Measurements from ENCODE around the gene PNKP. TPM values are rescaled to one million over a fixed set of nuclear protein-coding genes. Genes with fewer than 3 reads are reported as not detected.

Gene PNKP
- total and polyA plus RNA-seq, 2 of the 8 experiments (the other 6 are each of a cell fraction or from before 2014, with no cell fraction given), result 45.8 to 105 TPM

DNA sequence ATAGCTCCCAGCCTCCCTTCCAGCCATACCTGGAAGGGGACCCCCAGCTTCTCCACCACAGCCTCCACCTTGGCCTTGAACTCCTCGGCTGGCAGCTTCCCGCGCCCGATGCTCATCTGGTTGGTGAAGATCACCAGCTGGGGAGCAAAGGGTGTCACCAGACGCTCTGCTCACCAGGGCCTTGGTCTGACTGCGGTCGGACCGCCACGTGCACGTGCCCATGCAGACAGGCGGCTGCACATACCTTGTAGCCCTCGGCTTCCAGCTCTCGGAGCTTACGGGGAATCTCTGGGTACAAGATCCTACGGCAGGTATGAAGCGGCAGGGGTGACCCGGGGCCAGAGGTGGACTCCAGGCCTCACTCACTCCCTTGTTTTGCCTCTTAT lies 3.4 kb downstream of the PNKP start:
- peaks cover 12% of the 10 kb centered on the region for H3K79me1 ChIP-seq (ENCODE audit: low read depth, low read length)

More for the DNA sequence above, 3.4 kb downstream of the PNKP start:
- Histone ChIP-seq H2BK12ac (ENCODE audit: low read depth, low read length) (no peak overlapping the region), H2AFZ (ENCODE audit: low read length) (no peak overlapping the region), H3K36me3 (ENCODE audit: control insufficient read depth in 2 of 4, insufficient read depth in 4 of 4, low read length in 3 of 4) (peaks cover 20 to 47% (median 36%) of the 10 kb centered on the region in 4 experiments), H3K23ac (ENCODE audit: insufficient read length) (no peak overlapping the region), H3K27ac (ENCODE audit: low read depth, low read length) (no peak overlapping the region), H2BK15ac (ENCODE audit: low read length) (no peak overlapping the region), H3K9ac (replicated peaks in 1 of 4; ENCODE audit: extremely low read depth in 1 of 4, low read depth in 3 of 4, low read length in 3 of 4) (no peak overlapping the region), H3K23me2 (ENCODE audit: low read depth, low read length) (peaks cover 9% of the 10 kb centered on the region), H4K91ac (replicated peaks; ENCODE audit: insufficient read length, low read length) (no peak overlapping the region), H4K8ac (ENCODE audit: extremely low read depth, insufficient read depth, low read length) (no peak overlapping the region), H3K9me3 (ENCODE audit: insufficient read depth in 2 of 2, low read depth in 1 of 2, low read length in 1 of 2) (no peaks in the 10 kb centered on the region), H3K4me3 (ENCODE audit: extremely low read depth in 1 of 4, insufficient read depth in 2 of 4, low read depth in 3 of 4, low read length in 4 of 4) (no peak overlapping the region), H2BK120ac (replicated peaks; ENCODE audit: low read depth, low read length) (no peak overlapping the region), H3K56ac (replicated peaks; ENCODE audit: insufficient read length, low read depth, low read length) (no peak overlapping the region), H3K18ac (ENCODE audit: extremely low read depth, low read length) (no peak overlapping the region), H4K5ac (ENCODE audit: insufficient read length, low read depth, low read length) (no peak overlapping the region), H3K14ac (ENCODE audit: insufficient read length) (no peak overlapping the region), H2BK5ac (ENCODE audit: low read depth, low read length) (no peak overlapping the region), H2BK20ac (ENCODE audit: low read length) (no peak overlapping the region), H3K4me1 (replicated peaks in 1 of 4; ENCODE audit: control insufficient read depth in 3 of 4, insufficient read depth in 4 of 4, low read length in 3 of 4) (peaks cover 0 to 16% (median 4%) of the 10 kb centered on the region in 4 experiments; a peak in 5 of 7 replicates), H3K4ac (replicated peaks; ENCODE audit: insufficient read length, low read depth, low read length) (no peak overlapping the region), H2AK5ac (ENCODE audit: low read depth, low read length) (no peak overlapping the region), H3K79me2 (ENCODE audit: control insufficient read depth in 1 of 2, insufficient read depth in 2 of 2, low read length in 2 of 2) (peaks cover 0 to 27% of the 10 kb centered on the region in 2 experiments; a peak in 2 of 4 replicates), H3K27me3 (replicated peaks in 1 of 4; ENCODE audit: control insufficient read depth in 3 of 4, extremely low read depth in 1 of 4, insufficient read depth in 3 of 4, low read length in 3 of 4) (no peaks in the 10 kb centered on the region), H3K4me2 (ENCODE audit: insufficient read depth in 1 of 2, low read depth in 2 of 2, low read length in 2 of 2) (no peak overlapping the region), H4K20me1 (replicated peaks in 1 of 2; ENCODE audit: control insufficient read depth in 1 of 2, insufficient read depth in 2 of 2, low read length in 2 of 2) (peaks cover 17 to 30% of the 10 kb centered on the region in 2 experiments)
- FAIRE-seq (no peak), DNase-seq (ENCODE audit: low read depth in 1 of 2, low spot score in 2 of 2) (no peak)
- no peak for TF ChIP-seq POU5F1 (IDR thresholded peaks at IDR 0.05; ENCODE audit: low read depth, low read length)
- TF ChIP-seq BCL11A (IDR thresholded peaks at IDR 0.05; ENCODE audit: low read depth in 2 of 2, low read length in 2 of 2), result no peak
- TF ChIP-seq TCF12 (IDR thresholded peaks at IDR 0.05; ENCODE audit: low read depth, low read length), result no peak
- no peak for TF ChIP-seq HDAC2 (IDR thresholded peaks at IDR 0.05; ENCODE audit: borderline replicate concordance in 1 of 2, low read depth in 2 of 2, low read length in 2 of 2)
- no peak for TF ChIP-seq CHD1 (IDR thresholded peaks at IDR 0.05; ENCODE audit: low read depth, low read length)
- no peak for TF ChIP-seq CEBPB (IDR thresholded peaks at IDR 0.05; ENCODE audit: low read depth, low read length)
- WGBS, 2 experiments (ENCODE audit: extremely low coverage in 1 of 2, insufficient coverage in 1 of 2, insufficient read length in 1 of 2, insufficient replicate concordance in 2 of 2, low coverage in 1 of 2, low lambda C conversion rate in 2 of 2, missing lambda C conversion rate in 1 of 2), result 93% methylated on average over 17 of the region's 17 CpGs; no CpG with 5 or more reads in 1 of the 2 experiments
- ChIA-PET POLR2A (ENCODE audit: partially characterized antibody) (interaction anchor here (1.0 to 12.4 kb wide), 8 partner anchors 9 to 294 kb away, joined by 3 to 247 read pairs (median 6); partner anchors contain the start of genes AKT1S1, PTOV1 and TBC1D17), CTCF (ENCODE audit: partially characterized antibody) (interaction anchor here (1.0 to 3.4 kb wide), 5 partner anchors 10 to 51 kb away, joined by 3 to 13 read pairs (median 5); partner anchors contain the start of gene FUZ)

Measured in H1 (cell line).